GM21447 (cell line): Measurements from ENCODE around the gene DCBLD1.
"Not testable (repeated sequence)": the region's sequence is repeated elsewhere in the genome, so short reads cannot be mapped to it uniquely, and the experiment has no call there.

Experiments used
- ATAC-seq: cut with Tn5 transposase; IDR thresholded peaks from one replicate; pipeline ENCODE4 v1.9.1; 2021; ENCODE audit not compliant: unreplicated experiment

DCBLD1 gene

GRCh38 chr6:117497237-117497636, 14.8 kb downstream of the DCBLD1 start:
- ATAC-seq, result no peak

- peak; percentile 78 for ATAC-seq
These were observed 15.7 kb downstream of the DCBLD1 start for GRCh38 chr6:117498159-117498558.

- no peak for ATAC-seq
These were observed 19.2 kb downstream of the DCBLD1 start for GRCh38 chr6:117501722-117502121.

- no peak for ATAC-seq
These were observed 20.1 kb downstream of the DCBLD1 start for GRCh38 chr6:117502580-117502979.

DNA sequence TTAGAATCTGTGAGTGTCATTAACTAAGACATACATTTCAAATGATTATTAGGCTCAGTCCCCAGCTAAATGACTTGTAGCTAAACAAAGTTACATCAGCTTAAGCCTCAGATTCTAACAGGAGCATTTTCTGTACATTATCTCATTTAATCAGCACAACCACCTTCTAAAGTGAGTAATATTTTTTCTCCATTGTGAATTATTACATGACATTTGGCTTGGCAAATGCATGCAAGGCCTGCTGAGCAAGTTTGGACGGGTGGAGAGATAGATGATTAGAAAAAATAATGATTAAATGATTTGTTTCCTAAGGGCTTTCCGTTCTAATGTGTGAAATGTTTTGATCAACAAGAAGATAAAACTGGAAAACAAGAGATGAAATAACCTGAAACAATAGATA, 20.7 kb downstream of the DCBLD1 start:
- no peak for ATAC-seq

GRCh38 chr6:117504478-117505144, 22.1 kb downstream of the DCBLD1 start:
- ATAC-seq, result no peak

GRCh38 chr6:117505311-117505710, 22.8 kb downstream of the DCBLD1 start:
- no peak for ATAC-seq

- ATAC-seq, result no peak
These were observed 23.8 kb downstream of the DCBLD1 start for GRCh38 chr6:117506180-117506835.

- no peak for ATAC-seq
These were observed 24.4 kb downstream of the DCBLD1 start for GRCh38 chr6:117506907-117507306.

DNA sequence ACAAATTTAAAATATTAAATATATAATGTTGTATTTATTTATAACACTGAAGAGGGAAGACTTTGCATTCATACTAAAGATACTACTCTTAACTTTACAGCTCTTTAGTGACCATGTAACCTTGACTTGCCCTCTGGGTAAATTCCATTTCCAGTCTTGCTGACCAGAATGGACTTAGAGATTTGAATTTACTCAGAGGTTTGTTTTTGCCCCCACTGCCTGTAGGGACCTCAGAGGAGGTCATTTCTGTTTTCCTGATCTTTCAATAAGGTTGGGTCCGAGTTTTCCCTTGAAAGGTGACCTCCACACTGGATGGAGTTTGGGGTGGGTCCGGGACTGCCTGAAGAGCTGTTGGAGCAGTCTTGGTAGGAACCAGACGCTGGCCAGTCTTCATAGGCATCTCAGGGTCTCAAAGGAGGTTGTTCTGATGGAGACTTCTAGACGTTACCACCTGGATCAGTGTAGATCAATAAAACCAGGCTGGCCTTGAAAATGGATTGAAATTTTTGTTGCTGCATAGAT, 26.0 kb downstream of the DCBLD1 start:
- ATAC-seq, result no peak

DNA sequence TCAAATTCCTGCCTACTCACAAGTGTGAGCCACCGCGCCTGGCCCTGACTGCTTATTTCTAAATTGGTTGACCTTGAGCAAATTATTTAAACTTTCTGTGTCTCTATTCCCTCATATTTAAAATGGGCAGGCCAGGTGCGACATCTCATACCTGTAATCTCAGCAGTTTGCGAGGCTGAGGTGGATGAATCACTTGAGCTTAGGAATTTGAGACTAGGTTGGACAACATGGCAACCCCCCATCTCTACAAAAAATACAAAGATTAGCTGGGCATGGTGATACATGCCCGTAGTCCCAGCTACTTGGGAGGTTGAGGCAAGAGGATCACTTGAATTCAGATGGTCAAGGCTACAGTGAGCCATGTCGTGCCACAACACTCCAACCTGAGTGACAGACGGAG, 26.5 kb downstream of the DCBLD1 start:
- ATAC-seq, result no peak

GRCh38 chr6:117512056-117512828, 29.8 kb downstream of the DCBLD1 start:
- no peak for ATAC-seq

GRCh38 chr6:117512987-117513573, 30.6 kb downstream of the DCBLD1 start:
- ATAC-seq, result no peak

DNA sequence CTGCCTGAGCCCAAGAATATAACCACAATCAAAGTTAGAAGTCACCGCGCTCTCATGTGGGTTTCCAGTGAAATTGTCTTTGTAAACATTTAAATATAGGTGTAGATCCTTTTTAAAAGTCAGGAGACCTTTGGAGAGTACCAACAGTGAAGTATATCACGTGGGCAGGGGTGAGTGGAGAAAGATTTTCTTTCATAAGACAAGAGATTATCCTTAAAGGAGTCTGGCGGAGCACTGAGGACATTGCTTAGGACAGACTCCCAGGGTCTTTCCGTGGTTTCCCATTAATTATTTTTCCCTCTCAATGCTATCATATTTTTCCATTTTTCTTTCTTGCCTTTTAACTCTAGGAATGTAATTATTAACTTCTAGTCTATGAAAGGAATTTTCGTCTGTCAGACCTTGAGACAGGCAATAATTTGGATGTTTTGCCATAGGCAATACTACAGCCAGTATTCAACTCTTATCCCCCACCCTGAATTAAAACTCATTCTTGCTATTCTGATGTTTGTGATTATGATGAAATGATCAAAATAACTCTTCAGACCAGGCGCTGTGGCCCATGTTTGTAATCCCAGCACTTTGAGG, 31.4 kb downstream of the DCBLD1 start:
- no peak for ATAC-seq

DNA sequence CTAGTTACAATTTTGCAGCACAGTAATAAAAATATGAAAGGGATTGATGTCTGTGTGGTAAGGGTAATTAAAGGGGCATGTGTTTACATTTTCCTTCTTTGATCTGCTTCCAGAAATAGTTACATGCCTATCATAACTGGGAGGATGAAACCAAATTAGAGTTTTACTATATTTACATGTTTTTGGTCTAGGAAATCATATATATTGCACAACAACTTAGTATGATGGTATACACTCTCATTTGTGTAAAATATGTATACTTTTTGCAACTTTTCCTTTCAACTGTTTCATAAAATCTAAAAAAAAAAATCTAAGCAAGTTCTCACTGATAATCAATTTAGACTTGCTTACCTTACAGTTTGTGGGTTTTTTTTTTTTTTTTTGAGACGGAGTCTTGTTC, 32.2 kb downstream of the DCBLD1 start:
- no peak for ATAC-seq

- no peak for ATAC-seq
These were observed 32.9 kb downstream of the DCBLD1 start for GRCh38 chr6:117515326-117515725.

DNA sequence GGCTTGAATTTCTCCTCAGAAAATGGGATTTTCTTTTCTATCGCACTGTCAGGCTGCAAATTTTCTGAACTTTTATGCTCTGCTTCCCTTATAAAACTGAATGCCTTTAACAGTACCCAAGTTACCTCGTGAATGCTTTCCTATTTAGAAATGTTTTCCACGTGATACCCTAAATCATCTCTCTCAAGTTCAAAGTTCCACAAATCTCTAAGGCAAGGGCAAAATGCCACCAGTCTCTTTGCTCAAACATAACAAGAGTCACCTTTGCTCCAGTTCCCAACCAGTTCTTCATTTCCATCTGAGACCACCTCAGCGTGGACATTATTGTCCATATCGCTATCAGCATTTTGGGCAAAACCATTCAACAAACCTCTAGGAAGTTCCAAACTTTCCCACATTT, 35.5 kb downstream of the DCBLD1 start:
- ATAC-seq, result not testable (repeated sequence)

- ATAC-seq, result no peak
These were observed 36.4 kb downstream of the DCBLD1 start for GRCh38 chr6:117518870-117519269.

DNA sequence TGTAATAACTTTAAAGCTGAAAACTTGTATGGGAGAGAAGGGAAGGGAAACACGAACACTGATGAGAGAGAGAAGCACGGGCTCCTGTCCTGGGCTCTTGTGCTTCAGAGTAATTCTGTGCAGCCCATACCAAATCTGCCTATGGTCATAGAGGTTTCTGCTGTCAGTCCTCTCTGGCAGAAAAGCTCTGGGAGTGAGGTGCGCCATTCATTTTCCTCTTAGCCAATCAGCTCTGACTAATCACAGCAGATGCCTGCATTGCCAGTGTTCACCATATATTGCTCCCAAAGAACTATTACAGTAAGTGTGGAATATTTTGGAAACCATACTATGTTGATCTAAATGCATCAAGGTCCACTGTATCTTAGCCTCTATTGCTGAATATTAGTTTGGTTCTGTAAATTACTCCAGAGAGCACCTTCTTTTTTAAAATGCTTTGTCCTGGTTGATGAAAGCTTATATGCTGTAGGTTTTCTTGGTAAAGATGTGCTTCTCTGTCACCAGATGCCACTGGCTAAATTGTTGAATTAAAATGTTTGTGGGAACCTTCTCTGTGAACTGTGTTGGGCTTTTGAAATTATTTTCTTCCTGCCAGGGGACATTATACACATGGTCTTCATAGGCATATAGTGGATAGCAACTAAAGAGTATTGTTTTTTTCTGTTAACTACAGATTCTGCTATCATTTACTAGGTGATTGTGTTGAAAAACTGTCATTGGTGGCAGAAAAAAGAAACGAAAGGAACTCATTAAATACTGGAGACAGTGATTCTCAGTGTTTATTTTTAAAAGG, 38.3 kb downstream of the DCBLD1 start:
- ATAC-seq, result no peak

- ATAC-seq, result no peak
These were observed 39.5 kb downstream of the DCBLD1 start for GRCh38 chr6:117521791-117522502.
